ENCODE data around the gene LIX1. TPM values are rescaled to one million over a fixed set of nuclear protein-coding genes. Genes with fewer than 3 reads are reported as not detected.
A peak's percentile ranks its signal among the peaks of the same experiment; 100 is the strongest.
"Not testable (repeated sequence)": the region's sequence is repeated elsewhere in the genome, so short reads cannot be mapped to it uniquely, and the experiment has no call there.

Gene LIX1
- total RNA-seq, 2 donors from 2014 or later, result not detected

DNA sequence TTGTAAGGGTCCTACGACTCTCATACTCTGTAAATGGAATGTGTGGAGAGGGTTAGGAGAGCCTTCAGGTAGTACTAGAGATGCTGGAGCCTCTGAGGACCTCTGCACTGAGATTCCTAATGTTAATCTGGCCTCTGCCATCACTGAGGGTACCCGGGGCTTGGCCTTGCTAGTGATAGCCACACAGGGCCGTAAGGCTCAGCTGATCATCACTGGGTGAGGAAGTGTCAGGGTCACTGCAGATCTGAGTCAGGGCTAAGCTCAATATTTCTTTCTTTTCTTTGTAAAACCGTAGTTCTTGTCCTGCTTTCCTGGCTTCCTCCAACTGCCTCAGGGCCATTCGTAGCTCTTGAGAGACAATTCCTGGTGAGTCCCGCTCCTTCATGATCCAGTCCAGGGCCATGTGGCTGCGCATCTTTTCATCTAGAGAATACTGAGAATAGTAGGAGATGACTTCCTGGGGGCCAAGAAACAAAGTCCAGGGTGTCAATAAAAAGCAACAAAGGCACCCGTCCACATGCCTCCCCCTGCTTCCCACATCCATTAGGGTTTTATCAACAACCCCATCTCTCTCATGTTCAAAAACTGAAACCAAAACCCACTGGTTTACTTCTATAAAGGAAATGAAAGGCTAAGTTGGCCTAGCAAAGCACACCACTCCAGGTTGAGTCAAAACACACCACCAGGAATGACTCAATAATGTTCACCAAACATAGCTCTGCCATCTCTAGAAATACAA is 47.7 kb downstream of the LIX1 start:
- Mint-ChIP-seq H3K27me3 (ENCODE audit: low read depth) (peaks cover 53% of the 10 kb centered on the region), H3K9me3 (no peaks in the 10 kb centered on the region), H3K27ac (peak overlapping the region; percentile 24), H3K4me1 (ENCODE audit: low read depth) (peaks cover 22% of the 10 kb centered on the region), H3K36me3 (ENCODE audit: insufficient read depth in 2 of 2) (no peaks in the 10 kb centered on the region), H3K4me3 (peak overlapping the region; percentile 33 to 69)
- DNase-seq (peak; percentile 59 to 75), ATAC-seq (replicated peaks in 1 of 2) (peak; percentile 98 to 99)

- H3K36me3 Mint-ChIP-seq (ENCODE audit: insufficient read depth in 2 of 2), result no peaks in the 10 kb centered on the region
- H3K4me1 Mint-ChIP-seq (ENCODE audit: low read depth), result peaks cover 29% of the 10 kb centered on the region
- DNase-seq (no peak), ATAC-seq (replicated peaks in 1 of 2) (no peak)
- no peaks in the 10 kb centered on the region for H3K9me3 Mint-ChIP-seq
- H3K4me3 Mint-ChIP-seq, result no peak overlapping the region
- peaks cover 49% of the 10 kb centered on the region for H3K27me3 Mint-ChIP-seq (ENCODE audit: low read depth)
- no peak overlapping the region for H3K27ac Mint-ChIP-seq
Observed at GRCh38 chr5:97093193-97093592, 49.2 kb downstream of the LIX1 start.

DNA sequence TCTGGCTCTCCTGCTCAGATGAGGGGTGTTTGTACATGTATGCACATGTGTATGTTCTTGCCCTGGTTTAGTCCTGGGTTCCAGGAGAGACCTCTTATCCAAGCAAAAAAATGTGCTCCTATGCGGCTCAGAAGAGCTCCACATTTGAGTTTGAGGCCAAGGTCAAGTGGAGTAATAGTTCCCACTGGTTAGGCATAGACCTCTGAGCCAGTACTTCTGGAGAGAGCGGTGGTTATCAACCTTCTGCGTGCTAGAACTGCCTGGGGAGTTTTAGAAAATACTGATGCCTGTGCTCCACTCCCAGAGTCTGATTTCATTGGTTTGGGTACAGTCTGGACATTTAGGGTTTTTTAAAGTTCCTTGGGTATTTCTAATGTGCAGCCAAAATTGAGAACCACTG is 51.5 kb downstream of the LIX1 start:
- H3K36me3 Mint-ChIP-seq (ENCODE audit: insufficient read depth in 2 of 2), result no peaks in the 10 kb centered on the region
- H3K27ac Mint-ChIP-seq, result no peak overlapping the region
- ATAC-seq (replicated peaks in 1 of 2), result no peak
- peaks cover 29% of the 10 kb centered on the region for H3K27me3 Mint-ChIP-seq (ENCODE audit: low read depth)
- peaks cover 23% of the 10 kb centered on the region for H3K4me1 Mint-ChIP-seq (ENCODE audit: low read depth)
- H3K9me3 Mint-ChIP-seq, result no peaks in the 10 kb centered on the region
- H3K4me3 Mint-ChIP-seq, result no peak overlapping the region
- DNase-seq, result no peak

GRCh38 chr5:97089149-97089801 is 53.1 kb downstream of the LIX1 start:
- Mint-ChIP-seq H3K9me3 (peaks cover 0 to 4% of the 10 kb centered on the region in 2 donors), H3K27ac (no peak overlapping the region), H3K4me3 (no peak overlapping the region), H3K36me3 (ENCODE audit: insufficient read depth in 2 of 2) (no peaks in the 10 kb centered on the region), H3K27me3 (ENCODE audit: low read depth) (peaks cover 29% of the 10 kb centered on the region), H3K4me1 (ENCODE audit: low read depth) (peaks cover 7% of the 10 kb centered on the region)
- DNase-seq (no peak), ATAC-seq (replicated peaks in 1 of 2) (no peak)

DNA sequence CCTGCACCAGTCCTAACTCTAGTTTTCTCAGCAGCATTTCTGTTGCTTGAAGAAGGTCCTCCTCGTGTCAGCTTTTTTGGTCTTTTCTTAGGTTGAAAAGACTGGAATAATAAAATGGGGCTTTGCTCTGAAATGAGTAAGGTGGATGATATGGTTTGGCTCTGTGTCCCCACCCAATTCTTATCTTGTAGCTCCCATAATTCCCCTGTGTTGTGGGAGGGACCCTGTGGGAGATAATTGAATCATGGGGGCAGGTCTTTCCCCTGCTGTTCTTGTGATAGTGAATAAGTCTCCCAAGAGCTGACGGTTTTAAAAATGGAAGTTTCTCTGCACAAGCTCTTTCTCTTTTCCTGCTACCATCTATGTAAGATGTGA is 53.6 kb downstream of the LIX1 start:
- Mint-ChIP-seq H3K27ac (no peak overlapping the region), H3K27me3 (ENCODE audit: low read depth) (peaks cover 29% of the 10 kb centered on the region), H3K9me3 (peaks cover 0 to 4% of the 10 kb centered on the region in 2 donors), H3K36me3 (ENCODE audit: insufficient read depth in 2 of 2) (peaks cover 0 to 1% of the 10 kb centered on the region in 2 donors), H3K4me1 (ENCODE audit: low read depth) (peaks cover 7% of the 10 kb centered on the region), H3K4me3 (no peak overlapping the region)
- DNase-seq, result no peak
- ATAC-seq (replicated peaks in 1 of 2), result no peak

DNA sequence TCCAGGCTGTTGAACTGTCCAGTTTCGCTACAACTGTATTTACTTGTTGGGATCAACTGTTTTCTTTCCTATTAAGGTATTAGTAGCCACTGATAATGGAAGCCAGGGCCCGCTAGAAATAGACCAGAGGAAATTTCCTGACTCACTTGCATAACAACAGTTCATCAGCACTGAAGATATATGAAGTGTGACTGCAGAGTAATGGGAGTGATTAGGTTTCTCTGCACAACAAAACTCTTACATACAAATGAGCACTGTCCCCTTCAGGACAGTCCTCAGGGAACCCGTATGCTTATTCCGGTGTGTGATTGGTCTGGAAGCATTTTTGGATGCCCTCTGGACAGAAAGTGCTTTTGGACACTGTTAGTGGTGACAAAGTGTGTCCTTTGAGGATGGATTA is 55.3 kb downstream of the LIX1 start:
- peaks cover 0 to 4% of the 10 kb centered on the region in 2 donors for H3K9me3 Mint-ChIP-seq
- H3K27me3 Mint-ChIP-seq (ENCODE audit: low read depth), result peaks cover 24% of the 10 kb centered on the region
- peaks cover 10% of the 10 kb centered on the region for H3K4me1 Mint-ChIP-seq (ENCODE audit: low read depth)
- no peak for DNase-seq
- peaks cover 0 to 1% of the 10 kb centered on the region in 2 donors for H3K36me3 Mint-ChIP-seq (ENCODE audit: insufficient read depth in 2 of 2)
- H3K27ac Mint-ChIP-seq, result no peak overlapping the region
- H3K4me3 Mint-ChIP-seq, result no peak overlapping the region
- ATAC-seq (replicated peaks in 1 of 2), result no peak

GRCh38 chr5:97085459-97086181 is 56.8 kb downstream of the LIX1 start:
- Mint-ChIP-seq H3K27me3 (ENCODE audit: low read depth) (peaks cover 10% of the 10 kb centered on the region), H3K4me1 (ENCODE audit: low read depth) (peaks cover 16% of the 10 kb centered on the region), H3K36me3 (ENCODE audit: insufficient read depth in 2 of 2) (peaks cover 0 to 1% of the 10 kb centered on the region in 2 donors), H3K4me3 (no peak overlapping the region), H3K27ac (no peak overlapping the region), H3K9me3 (peaks cover 0 to 4% of the 10 kb centered on the region in 2 donors)
- DNase-seq (no peak), ATAC-seq (replicated peaks in 1 of 2) (no peak)

DNA sequence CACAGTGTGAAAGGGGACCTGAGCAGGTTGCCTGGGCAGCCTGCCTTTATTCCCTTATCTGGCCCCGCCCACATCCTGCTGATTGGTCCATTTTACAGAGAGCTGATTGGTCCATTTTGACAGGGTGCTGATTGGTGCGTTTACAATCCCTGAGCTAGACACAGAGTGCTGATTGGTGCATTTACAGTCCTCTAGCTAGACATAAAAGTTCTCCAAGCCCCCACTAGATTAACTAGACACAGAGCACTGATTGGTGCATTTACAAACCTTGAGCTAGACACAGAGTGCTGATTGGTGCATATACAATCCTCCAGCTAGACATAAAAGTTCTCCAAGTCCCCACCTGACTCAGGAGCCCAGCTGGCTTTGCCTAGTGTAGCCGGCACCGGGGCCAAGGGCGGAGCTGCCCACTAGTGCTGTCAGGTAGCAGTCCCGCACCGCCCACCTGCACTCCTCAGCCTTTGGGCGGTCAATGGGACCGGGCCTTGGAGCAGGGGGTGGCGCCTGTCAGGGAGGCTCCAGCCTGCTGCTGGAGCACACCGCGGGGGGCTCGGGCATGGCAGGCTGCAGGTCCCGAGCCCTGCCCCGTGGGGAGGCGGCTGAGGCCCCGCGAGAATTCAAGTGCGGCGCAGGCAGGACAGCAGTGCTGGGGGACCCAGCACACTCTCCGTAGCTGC is 57.5 kb downstream of the LIX1 start:
- H3K4me1 Mint-ChIP-seq (ENCODE audit: low read depth), result peaks cover 16% of the 10 kb centered on the region
- H3K27me3 Mint-ChIP-seq (ENCODE audit: low read depth); DNase-seq; H3K9me3 Mint-ChIP-seq; H3K4me3 Mint-ChIP-seq; ATAC-seq (replicated peaks in 1 of 2); H3K27ac Mint-ChIP-seq; H3K36me3 Mint-ChIP-seq (ENCODE audit: insufficient read depth in 2 of 2): not testable (repeated sequence)

- Mint-ChIP-seq H3K4me1 (ENCODE audit: low read depth) (peaks cover 22% of the 10 kb centered on the region), H3K27ac (no peak overlapping the region), H3K27me3 (ENCODE audit: low read depth) (no peaks in the 10 kb centered on the region), H3K9me3 (no peaks in the 10 kb centered on the region), H3K36me3 (ENCODE audit: insufficient read depth in 2 of 2) (peaks cover 0 to 1% of the 10 kb centered on the region in 2 donors), H3K4me3 (no peak overlapping the region)
- DNase-seq (no peak), ATAC-seq (replicated peaks in 1 of 2) (peak; percentile 71 to 82)
Observed at GRCh38 chr5:97078958-97079743, 63.3 kb downstream of the LIX1 start.

DNA sequence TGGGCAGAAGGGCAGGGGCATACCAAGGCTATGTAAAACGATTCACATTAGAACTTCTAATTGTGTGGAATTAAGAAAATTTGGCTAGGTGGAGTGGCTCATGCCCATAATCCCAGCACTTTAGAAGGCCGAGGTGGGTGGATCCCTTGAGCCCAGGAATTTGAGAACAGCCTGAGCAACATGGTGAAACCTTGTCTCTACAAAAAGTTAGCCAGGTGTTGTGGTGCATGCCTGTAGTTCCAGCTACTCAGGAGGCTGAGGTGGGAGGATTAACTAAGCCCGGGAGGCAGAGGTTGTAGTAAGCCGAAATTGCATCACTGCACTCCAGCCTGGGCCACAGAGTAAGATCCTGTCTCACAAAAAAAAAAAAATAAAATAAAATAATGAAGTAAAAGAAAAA is 65.2 kb downstream of the LIX1 start:
- Mint-ChIP-seq H3K9me3 (no peaks in the 10 kb centered on the region), H3K36me3 (ENCODE audit: insufficient read depth in 2 of 2) (no peaks in the 10 kb centered on the region), H3K4me1 (ENCODE audit: low read depth) (peaks cover 21% of the 10 kb centered on the region), H3K27ac (no peak overlapping the region), H3K4me3 (no peak overlapping the region), H3K27me3 (ENCODE audit: low read depth) (no peaks in the 10 kb centered on the region)
- ATAC-seq (replicated peaks in 1 of 2) (no peak), DNase-seq (no peak)

DNA sequence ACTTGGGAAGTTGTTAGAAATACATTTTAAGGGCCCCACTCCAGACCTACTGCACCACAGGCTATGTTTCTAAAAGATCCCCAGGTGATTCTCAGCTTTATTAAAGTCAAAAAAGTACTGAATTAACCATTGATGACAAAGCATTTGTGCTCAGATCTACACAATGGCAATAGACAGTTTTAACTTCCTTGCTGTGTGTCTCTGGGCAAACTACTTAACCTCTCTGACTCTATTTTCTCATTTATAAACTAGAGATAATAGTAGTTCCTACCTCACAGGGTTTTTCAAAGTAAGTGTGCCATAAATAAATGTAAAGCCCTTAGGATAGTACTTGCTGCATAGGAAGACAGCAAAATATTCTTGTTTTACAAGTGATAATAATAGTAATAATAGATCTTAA is 66.3 kb downstream of the LIX1 start:
- no peaks in the 10 kb centered on the region for H3K27me3 Mint-ChIP-seq (ENCODE audit: low read depth)
- H3K4me3 Mint-ChIP-seq, result no peak overlapping the region
- DNase-seq (no peak), ATAC-seq (replicated peaks in 1 of 2) (no peak)
- no peaks in the 10 kb centered on the region for H3K36me3 Mint-ChIP-seq (ENCODE audit: insufficient read depth in 2 of 2)
- H3K9me3 Mint-ChIP-seq, result no peaks in the 10 kb centered on the region
- no peak overlapping the region for H3K27ac Mint-ChIP-seq
- H3K4me1 Mint-ChIP-seq (ENCODE audit: low read depth), result peaks cover 13% of the 10 kb centered on the region

DNA sequence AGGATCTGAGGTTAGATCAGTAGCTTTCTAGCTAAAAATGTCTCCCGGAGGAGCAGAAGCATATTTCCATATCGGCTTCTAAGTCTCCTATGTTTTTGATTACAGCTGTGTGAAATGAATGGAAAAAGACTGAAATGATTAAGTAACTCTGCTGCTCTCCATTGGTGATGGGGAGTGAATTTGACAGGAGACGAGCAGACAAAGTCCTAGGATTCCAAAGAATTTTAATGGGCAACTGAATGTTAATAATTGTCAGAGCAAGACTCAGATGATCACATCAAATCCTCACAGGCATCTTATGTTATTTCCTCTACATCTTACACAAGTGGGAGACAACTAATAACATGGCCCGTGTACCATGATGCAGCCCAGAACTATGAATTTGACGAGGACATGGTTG is 66.8 kb downstream of the LIX1 start:
- no peak overlapping the region for H3K27ac Mint-ChIP-seq
- DNase-seq (no peak), ATAC-seq (replicated peaks in 1 of 2) (no peak)
- no peak overlapping the region for H3K4me3 Mint-ChIP-seq
- H3K27me3 Mint-ChIP-seq (ENCODE audit: low read depth), result no peaks in the 10 kb centered on the region
- H3K4me1 Mint-ChIP-seq (ENCODE audit: low read depth), result peaks cover 13% of the 10 kb centered on the region
- no peaks in the 10 kb centered on the region for H3K36me3 Mint-ChIP-seq (ENCODE audit: insufficient read depth in 2 of 2)
- H3K9me3 Mint-ChIP-seq, result no peaks in the 10 kb centered on the region
